NCI-H187 treated with DMSO at 0.1 percent for 48 hours (cell line): ENCODE data around the gene TCEA3.

Experiments used
- DNase-seq: peaks from one replicate; lab custom pipeline; 2025; lab: John Stamatoyannopoulos, UW

TCEA3 gene

DNA sequence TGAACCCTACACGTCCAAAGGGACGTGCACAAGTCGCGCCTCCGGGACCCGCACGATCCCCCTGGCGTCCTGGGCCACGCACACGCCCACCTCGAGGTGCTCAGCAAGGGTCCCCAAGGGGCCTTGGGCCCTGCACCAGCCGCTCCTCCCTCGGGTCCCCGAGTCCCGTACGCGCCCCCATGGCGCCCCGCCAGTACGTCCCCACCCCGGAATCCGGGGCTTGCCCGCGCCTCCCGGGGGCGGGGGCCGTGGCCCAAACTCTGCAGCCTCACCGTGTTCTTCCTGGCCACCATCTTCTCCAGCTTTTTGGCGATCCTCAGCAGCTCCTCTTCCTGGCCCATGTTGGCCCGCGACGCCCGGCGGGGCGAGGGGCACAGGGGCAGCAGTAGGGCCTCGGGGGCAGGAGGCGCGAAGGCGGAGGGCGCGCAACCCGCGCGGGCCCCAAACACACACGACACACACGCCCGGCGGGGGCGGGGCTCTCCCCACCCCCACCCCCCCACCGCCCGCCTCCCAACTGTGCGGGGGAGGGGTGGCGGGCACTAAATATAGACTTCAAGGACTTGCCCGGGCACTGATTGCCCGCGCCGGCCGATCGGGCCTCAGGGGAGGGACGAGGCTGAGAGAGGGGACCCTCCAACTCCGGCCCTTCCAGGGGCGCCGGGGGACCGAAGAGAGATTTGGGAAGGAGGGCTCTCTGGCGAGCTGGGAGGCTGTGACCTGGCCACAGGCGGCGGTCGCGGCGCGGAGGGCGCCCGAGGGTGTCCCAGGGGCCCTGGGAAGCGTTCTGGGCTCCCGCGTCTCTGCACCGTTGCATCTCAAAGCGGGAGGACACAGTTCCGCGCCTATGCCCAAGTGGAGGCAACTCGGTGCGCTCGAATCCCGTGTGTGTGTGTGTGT lies at the start of gene TCEA3:
TSS of gene TCEA3 (minus strand) at position 456 of the 900 bp plus-strand sequence. CDS start at position 341, 115 bp downstream.
- DNase-seq = no peak

- DNase-seq = no peak
These were observed 48.7 kb upstream of the TCEA3 start for GRCh38 chr1:23473037-23473800.

DNA sequence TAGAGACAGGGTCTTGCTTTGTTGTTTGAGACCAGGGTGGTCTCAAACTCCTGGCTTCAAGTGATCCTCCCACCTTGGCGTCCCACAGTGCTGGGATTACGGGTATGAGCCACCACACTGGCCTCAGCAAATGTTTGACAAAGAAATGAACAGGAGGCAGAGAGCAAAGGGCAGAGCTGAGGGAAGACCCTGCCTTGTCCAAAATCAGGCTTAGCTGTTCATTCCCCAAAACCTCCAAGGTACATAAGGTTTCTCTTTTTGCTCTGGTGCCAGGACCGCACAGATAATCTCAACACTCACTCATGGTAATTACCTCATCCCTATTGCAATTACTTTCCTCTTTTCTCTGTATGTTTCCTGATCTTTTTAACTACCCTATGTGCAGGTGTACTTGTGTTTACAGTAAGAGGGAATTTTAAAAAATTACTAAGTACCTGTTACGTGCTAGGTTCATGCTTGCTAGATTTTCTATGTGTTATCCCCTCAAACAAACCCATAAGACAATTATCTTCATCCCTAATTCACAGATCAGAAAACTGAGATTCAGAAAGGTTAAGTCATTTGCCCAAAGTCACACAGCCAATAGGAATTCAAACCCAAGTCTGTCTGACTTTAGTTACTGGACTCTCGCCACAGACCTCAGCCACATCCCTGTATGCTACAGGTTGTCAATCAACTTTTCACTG lies 47.9 kb upstream of the TCEA3 start:
- DNase-seq = no peak

GRCh38 chr1:23471473-23472075 lies 47.0 kb upstream of the TCEA3 start:
- DNase-seq = no peak

DNA sequence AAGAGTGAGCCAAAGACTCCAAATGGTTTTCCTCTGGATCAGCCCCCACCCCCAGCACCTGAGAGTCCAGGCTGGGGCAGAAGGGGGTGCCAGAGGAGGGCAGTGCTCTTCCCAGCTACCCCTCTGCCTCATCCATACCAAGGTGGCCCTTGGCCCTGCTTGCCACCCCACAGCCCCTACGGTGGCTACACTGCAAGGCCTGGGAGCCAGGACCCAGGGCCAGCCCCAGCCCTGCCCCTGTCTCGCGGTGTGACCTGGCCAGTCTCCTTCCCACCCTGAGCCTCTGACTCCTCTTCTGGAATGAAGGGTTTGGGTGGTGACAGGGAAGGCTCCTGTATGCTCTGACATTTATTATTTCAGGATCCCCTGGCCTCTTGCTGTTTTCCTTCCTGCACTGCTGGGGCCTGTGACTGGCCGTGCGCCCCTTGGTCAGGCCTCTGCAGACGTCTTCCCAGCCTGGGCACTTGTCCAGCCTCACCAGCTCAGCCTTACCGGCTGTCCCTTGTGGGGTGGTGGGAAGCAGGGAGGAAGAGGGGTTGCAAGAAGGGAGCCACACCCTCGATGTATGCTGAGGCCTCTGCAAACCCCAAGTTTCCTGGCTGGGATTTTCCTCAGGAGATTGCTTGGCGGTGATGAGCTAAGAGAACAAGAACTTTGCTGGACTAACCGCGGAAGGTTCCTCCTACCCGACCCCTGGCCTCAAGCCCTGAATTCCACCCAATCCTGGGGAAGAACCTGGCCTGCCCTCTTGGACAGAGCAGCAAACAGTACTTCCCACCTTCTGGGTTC lies 45.9 kb upstream of the TCEA3 start:
- no peak for DNase-seq

- no peak for DNase-seq
These were observed 44.9 kb upstream of the TCEA3 start for GRCh38 chr1:23469372-23469982.

DNA sequence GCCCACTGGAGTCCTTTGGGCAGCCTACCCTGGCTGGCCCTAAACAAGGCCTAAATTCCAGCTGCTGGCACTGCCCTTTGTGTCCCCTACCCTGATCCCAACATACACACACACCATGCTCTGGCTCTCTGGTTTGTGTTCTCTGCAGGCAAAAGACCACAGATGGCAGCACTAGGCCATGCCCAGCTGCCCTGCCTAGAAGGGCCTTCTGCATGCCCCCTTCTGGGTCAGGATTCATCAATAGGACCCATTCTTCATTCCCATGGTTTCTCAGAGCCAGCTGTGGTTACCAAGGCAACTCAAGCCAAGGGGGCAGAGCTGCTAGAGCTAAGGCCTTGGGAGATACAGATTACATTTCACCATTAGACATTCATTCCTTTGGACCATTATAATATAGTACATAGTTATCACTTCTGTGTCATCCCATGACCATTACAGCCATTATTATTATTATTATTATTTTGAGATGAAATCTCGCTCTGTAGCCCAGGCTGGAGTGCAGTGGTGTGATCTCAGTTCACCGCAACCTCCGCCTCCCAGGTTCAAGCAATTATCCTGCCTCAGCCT lies 42.0 kb upstream of the TCEA3 start:
- no peak for DNase-seq

DNA sequence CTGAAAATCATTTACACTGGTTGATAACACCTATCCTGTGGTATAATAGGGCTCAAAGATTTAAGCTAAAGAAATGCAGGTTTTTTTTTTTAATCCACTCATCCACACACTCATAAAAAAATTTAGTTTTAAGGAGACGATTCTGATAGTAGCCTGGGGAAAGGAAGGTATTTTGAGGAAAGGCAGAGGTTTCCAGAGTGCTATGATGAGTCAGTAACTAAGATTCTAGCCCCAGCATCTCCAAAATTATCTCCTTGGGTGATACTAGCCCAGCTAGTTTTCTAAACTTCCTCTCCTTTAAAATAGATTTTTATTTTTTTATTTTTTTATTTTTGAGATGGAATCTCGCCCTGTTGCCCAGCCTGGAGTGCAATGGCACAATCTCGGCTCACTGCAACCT lies 38.7 kb upstream of the TCEA3 start:
- no peak for DNase-seq

GRCh38 chr1:23462766-23463165 lies 38.2 kb upstream of the TCEA3 start:
- no peak for DNase-seq

DNA sequence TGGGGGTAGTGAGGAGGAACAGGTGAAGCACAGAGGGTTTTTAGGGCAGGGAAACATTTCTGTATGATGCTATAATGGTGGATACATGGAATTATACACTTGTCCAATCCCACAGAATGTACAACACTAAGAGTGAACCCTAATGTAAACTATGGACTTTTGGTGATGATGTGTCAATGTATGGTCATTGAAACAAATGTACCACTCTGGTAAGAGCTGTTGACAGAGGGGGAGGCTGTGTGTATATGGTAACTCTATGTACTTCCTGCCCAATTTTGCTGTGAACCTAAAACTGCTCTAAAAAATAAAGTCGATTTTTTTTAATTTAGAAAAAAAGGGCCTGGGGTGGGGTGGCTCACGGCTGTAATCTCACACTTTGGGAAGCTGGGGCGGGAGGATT lies 36.5 kb upstream of the TCEA3 start:
- DNase-seq = no peak

DNA sequence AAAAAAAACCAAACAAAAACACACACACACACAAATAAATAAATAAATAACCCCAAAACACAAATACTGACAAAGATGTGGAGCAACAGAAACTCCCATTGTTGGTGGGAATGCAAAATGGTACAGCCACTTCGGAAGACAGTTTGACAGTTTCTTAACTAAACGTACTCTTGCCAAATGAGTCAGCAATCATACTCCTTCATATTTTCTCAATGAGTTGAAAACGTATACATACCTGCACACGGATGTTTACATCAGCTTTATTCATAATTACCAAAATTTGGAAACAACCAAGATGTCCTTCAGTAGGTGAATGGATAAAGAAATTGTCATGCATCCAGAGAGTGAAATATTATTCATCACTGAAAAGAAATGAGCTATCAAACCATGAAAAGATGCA lies 36.0 kb upstream of the TCEA3 start:
- no peak for DNase-seq

DNA sequence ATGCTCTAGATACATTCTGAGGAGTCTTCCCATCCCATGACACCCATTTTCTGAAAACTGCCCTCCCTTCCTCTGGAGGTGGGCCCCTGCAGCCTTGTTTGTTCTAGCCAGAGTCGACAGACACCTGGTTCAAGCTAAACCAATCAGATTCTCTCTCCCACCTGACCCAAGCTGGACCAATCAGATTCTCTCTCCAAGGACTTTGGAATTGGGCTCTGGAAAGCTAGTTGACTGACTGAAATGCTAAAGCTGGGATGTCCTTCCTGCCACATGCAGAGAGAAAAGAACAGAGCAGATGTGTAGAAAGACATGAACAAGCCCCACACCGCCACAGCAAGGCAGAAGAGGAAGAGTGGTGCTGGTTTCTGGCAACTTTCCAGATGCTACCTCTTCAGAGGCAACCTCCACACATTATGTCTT lies 34.8 kb upstream of the TCEA3 start:
- DNase-seq = no peak

DNA sequence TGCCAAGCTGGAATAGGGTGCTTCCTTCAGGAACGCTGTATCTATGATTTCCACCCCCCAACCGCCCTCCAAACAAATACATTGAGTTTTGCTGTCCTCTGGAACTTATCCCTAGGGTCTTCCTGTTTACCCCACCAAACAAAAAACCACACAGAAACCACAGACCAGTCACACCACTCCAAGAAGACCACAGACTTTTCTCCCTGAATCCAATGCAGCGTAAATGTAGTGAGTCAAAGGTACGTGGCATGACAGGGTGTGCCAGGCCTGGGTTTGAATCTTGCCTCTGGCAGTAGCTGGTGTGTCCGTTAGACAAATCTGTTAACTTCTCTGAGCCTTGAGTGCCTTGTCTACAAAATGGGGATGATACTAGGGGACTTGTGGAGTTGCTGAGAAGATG lies 31.7 kb upstream of the TCEA3 start:
- DNase-seq = no peak

- DNase-seq = no peak
These were observed 29.0 kb upstream of the TCEA3 start for GRCh38 chr1:23453455-23454000.

- no peak for DNase-seq
These were observed 27.5 kb upstream of the TCEA3 start for GRCh38 chr1:23452011-23452411.

- DNase-seq = no peak
These were observed 26.9 kb upstream of the TCEA3 start for GRCh38 chr1:23451441-23451840.

- DNase-seq = no peak
These were observed 26.3 kb upstream of the TCEA3 start for GRCh38 chr1:23450894-23451293.

- DNase-seq = no peak
These were observed 25.4 kb upstream of the TCEA3 start for GRCh38 chr1:23449958-23450357.

DNA sequence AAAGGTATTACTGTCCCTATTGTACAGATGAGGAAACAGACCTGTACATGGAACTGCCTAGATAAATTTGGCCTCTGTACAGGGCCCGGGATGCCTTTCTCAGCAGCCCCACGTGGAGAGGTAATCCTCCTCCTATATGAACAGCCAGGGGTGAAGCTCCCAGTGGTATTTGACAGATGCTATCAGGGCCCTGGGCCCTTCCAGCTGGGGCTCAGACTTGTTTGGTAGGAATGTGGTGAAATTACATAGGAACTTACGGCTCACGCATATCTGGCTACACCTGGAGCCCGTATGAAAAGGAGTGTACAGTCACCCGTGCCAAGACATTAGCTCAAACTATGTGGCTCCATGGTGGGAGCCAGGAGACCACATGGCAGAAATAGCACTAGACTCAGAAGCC lies 24.8 kb upstream of the TCEA3 start:
- no peak for DNase-seq

- no peak for DNase-seq
These were observed 24.3 kb upstream of the TCEA3 start for GRCh38 chr1:23448846-23449245.
